IPS-11a (cell line): Measurements from ENCODE around the gene EIF4E1B.
"Not testable (repeated sequence)": the region's sequence is repeated elsewhere in the genome, so short reads cannot be mapped to it uniquely, and the experiment has no call there.

ENCODE experiments used
- H3K4me3 ChIP-seq: one replicate; pipeline ENCODE4 v1.5.1; 2013; ENCODE audit warnings: low read depth, low read length, control low read depth

The EIF4E1B gene

GRCh38 chr5:176629853-176630680, at the start of gene EIF4E1B, which contains the start of gene SNCB:
Gene EIF4E1B, plus strand, starts transcription at chr5:176630675. Its CDS starts 12,113 bp downstream, at chr5:176642788.
Gene SNCB, minus strand, starts transcription at chr5:176630534. Its CDS starts 880 bp downstream, at chr5:176629654.
- peak within 1 kb of the TSS; percentile 77 for H3K4me3 ChIP-seq

DNA sequence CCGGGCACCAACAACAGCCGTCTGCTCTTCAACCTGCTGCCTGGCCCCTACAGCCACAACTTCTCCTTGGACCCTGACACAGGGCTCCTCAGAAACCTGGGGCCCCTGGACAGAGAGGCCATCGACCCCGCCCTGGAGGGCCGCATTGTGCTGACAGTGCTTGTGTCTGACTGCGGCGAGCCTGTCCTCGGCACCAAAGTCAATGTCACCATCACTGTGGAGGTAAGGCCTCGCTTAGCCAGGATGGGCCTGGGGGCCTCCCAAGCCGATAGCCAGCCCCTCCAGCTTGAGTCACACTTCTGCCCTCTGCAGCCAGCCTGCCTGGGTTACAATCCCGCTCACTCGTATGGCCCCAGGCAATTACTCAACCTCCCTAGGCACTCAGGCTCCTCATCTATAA, 49.1 kb upstream of the EIF4E1B start:
- H3K4me3 ChIP-seq, result no peak overlapping the region

DNA sequence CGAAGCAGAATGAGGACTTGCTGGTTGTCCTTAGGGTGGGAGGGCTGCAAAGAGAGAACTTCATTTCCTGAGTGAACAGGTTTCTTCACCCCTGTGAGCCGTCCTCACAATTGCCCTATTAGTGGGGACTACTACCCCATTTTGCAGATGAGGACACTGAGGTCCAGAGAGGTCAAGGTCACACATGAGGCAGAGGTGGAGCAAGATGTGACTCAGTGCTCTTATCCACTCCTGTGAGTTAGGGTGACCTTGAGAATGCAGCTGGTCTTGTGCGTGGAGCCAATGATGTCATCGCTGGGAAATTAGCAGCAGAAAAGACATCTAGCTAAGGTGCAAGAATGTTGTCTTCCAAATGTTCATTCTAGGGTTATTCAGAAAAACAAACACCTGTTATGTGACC, 47.4 kb upstream of the EIF4E1B start:
- no peak overlapping the region for H3K4me3 ChIP-seq

GRCh38 chr5:176587398-176587797, 43.1 kb upstream of the EIF4E1B start:
- no peak overlapping the region for H3K4me3 ChIP-seq

DNA sequence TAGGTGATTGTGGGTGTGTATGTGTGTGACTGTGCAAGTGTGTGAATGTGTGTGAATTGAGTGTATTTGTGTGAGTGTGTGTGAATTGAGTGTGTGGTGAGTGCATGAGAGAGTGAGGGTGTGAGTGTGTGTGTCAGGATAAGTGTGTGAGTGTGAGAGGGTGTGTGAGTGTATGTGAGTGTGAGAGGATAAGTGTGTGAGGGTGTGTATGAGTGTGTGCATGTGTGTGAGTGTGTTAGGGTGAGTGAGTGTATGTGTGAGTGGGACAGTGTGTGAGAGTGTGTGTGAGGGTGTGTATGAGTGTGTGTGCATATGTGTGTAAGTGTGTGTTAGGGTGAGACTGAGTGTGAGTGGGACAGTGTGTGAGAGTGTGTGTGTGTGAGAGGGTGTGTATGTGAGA, 42.2 kb upstream of the EIF4E1B start:
- H3K4me3 ChIP-seq, result no peak overlapping the region

DNA sequence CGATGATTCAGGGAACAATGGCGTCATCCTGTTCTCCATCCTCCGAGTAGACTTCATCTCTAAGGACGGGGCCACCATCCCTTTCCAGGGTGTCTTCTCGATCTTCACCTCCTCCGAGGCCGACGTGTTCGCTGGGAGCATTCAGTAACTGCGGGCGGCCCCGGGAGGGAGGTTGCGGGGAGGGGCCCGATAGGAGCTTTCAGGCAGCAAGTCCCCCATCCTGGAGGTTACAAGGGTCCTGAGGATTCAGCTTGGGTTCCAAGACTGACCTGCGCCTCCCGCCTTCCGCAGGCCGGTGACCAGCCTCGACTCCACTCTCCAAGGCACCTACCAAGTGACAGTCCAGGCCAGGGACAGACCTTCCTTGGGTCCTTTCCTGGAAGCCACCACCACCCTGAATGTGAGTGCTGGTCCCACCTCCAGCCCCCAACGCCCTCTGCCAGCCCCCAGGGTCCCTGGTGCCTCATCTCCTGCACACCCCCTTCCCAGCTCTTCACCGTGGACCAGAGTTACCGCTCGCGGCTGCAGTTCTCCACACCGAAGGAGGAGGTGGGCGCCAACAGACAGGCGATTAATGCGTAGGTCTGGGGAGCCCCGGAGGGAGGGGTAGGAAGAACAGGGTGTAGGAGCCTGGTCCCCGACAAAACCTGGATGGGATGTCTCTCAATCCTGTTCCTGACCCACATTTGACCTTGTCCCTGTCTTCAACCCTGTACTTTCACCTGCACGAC, 41.3 kb upstream of the EIF4E1B start:
- H3K4me3 ChIP-seq, result no peak overlapping the region

- no peak overlapping the region for H3K4me3 ChIP-seq
These were observed 40.3 kb upstream of the EIF4E1B start for GRCh38 chr5:176590035-176590717.

DNA sequence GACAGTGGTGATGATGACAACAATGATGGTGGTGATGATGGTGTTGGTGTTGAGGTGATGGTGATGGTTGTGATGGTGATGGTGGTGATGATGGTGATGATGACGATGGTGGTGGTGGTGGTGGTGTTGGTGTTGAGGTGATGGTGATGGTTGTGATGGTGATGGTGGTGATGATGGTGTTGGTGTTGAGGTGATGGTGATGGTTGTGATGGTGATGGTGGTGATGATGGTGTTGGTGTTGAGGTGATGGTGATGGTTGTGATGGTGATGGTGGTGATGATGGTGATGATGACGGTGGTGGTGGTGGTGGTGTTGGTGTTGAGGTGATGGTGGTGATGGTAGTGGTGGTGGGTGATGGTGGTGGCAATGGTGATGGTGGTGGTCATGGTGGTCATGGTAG, 38.8 kb upstream of the EIF4E1B start:
- not testable (repeated sequence) for H3K4me3 ChIP-seq

DNA sequence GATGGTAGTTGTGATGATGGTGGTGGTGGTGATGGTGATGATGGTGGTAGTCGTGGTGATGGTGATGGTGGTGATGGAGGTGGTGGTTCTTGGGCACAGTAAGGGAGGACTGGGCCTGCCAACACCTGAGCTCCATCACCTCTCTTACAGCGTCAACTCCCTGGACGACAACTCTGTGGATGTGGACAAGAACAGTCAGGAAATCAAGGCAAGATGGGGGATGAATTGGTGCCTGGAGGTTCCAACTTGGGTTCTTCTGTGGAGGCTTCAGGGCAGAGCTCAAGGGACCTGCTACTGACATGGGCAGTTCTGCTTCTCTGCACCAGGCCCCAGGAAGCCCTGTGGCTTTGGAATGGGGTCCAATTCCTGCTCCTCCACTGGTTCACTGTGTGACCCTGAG, 37.9 kb upstream of the EIF4E1B start:
- H3K4me3 ChIP-seq, result no peak overlapping the region

GRCh38 chr5:176593273-176593869, 37.1 kb upstream of the EIF4E1B start:
- H3K4me3 ChIP-seq, result no peak overlapping the region

DNA sequence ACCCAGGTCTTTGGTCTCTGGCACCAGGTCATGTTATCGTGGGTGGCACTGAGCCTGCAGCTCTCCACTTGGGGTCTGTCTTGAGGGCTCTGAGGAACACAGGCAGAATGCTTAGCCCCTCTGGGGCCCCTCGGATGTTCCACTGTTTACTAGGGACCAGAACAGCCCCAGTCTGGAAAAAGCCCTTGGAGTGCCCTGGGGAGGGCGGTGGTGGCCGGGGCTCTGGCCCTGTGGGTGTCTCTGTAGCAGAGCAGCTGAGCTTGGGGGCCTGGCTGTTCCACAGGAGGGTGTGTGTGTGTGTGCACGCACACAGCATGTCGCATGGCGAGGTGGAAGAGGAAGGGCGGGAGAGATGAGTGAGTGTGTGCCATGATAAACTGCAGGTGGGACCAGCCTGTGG, 35.9 kb upstream of the EIF4E1B start:
- no peak overlapping the region for H3K4me3 ChIP-seq

DNA sequence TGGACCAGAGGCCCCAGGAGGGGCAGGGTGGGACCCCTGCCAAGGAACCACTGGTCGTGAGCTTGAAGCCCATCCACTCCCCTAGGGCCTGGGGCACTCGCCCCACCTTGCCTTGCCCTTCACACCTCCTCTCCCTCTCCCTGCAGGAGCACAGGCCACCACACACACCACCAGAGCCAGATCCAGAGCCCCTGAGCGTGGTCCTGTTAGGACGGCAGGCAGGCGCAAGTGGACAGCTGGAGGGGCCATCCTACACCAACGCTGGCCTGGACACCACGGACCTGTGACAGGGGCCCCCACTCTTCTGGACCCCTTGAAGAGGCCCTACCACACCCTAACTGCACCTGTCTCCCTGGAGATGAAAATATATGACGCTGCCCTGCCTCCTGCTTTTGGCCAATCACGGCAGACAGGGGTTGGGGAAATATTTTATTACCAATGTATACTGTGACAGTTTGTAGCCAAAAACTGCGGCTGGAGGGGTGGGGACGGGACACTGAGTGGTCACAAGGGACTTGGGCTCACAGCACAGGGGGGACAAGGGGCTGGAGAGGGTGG, 35.0 kb upstream of the EIF4E1B start:
- H3K4me3 ChIP-seq, result no peak overlapping the region

DNA sequence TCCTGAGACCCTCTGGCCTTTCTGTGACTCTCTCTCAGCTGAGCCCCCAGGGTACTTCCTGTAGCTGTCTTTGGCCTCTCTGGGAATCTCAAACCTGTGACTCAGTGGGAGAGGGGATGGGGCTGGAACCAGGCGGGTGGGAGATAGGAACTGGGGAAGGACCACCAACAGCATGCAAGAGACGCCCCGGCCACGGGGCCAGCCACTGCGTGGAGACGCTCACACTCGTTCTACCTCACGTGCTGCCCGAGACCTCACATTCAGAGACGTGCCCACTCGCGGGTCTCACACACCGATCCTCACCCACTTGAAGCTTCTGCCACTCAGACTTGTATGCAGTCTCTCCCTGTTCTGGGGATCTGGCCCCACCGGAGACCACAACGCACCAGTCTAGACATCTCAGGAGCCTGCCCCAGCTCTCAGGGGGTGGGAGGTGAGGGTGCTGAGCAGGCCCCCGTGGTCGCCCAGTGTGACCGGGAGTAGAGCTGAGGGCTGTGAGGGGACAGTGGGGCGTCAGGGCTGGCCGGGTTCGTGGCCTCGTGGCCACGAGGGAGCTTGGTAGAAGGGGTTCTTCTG, 34.3 kb upstream of the EIF4E1B start:
- H3K4me3 ChIP-seq, result no peak overlapping the region

DNA sequence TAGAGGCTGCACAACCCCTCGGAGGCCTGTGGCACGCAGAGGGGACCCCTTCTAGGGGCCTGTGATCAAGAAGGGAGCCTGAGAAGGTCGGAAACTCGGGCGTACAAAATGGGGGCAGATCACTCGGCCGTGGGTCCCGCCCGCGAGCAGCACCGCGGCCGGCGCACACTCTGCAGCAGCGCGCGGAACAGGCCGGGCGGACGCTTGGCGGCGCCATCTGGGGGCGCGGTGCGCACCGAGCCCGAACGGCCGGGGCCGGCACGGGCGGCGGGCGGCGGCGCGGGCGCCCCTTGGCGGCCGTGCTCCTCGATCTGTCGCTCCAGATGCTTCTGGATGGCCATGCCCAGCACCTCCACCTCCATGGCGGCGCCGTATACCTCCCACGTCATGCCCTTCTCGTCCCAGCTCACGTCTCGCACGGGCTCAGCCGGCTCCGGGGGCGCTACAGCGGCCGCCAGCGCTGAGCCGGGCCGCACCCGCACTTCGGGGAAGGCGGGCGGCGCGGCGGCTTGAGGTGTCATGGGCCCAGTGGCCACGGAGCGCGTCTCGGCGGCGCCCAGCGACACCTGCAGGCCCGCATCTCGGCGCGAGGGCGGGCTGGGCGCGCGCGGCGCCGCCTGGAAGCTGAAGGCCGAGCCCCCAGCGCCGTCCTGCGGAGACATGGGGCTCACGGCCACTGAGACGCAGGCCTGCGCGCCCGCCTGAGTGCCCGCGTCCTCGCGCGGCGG, 33.6 kb upstream of the EIF4E1B start:
- no peak overlapping the region for H3K4me3 ChIP-seq

GRCh38 chr5:176597417-176598389, 32.8 kb upstream of the EIF4E1B start:
- H3K4me3 ChIP-seq, result no peak overlapping the region

GRCh38 chr5:176599749-176600430, 30.6 kb upstream of the EIF4E1B start:
- H3K4me3 ChIP-seq, result not testable (repeated sequence)

GRCh38 chr5:176601901-176602482, 28.5 kb upstream of the EIF4E1B start:
- no peak overlapping the region for H3K4me3 ChIP-seq

DNA sequence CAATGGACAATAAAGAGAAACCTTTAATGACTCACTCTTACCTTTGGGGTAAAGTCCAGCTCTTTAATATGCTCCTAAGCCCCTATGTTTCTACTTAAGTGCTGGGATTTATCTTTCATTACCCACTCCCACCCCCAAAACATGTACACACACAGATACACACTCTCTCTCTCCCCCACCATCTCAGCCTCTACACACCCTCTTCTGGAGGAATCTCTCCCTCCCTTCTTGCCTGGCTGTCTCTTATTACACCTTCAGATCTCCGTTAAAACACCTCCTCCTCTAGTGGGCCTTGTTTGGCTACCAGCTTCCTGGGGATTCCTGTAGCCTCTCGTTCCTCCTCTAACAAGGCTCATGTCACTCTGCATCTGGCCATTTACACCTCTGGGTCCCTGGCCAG, 27.4 kb upstream of the EIF4E1B start:
- H3K4me3 ChIP-seq, result no peak overlapping the region
